ENCODE measurements around the gene MOBP.

Gene MOBP

GRCh38 chr3:39531665-39532064 is 64.2 kb downstream of the MOBP start:
- no peak for FAIRE-seq
- DNase-seq (ENCODE audit: extremely low spot score, insufficient read length, low read depth): no peak

GRCh38 chr3:39532777-39533176 is 65.3 kb downstream of the MOBP start:
- no peak for FAIRE-seq
- no peak for DNase-seq (ENCODE audit: extremely low spot score, insufficient read length, low read depth)

- DNase-seq (ENCODE audit: extremely low spot score, insufficient read length, low read depth) (no peak), FAIRE-seq (no peak)
These were observed 65.7 kb downstream of the MOBP start for GRCh38 chr3:39533226-39533625.

- FAIRE-seq: no peak
- no peak for DNase-seq (ENCODE audit: extremely low spot score, insufficient read length, low read depth)
These were observed 72.9 kb downstream of the MOBP start for GRCh38 chr3:39540162-39540921.

- DNase-seq (ENCODE audit: extremely low spot score, insufficient read length, low read depth): no peak
- FAIRE-seq: no peak
These were observed 74.0 kb downstream of the MOBP start for GRCh38 chr3:39541442-39541841.

GRCh38 chr3:39541917-39542329 is 74.4 kb downstream of the MOBP start:
- no peak for DNase-seq (ENCODE audit: extremely low spot score, insufficient read length, low read depth)
- FAIRE-seq: peak; percentile 61

- no peak for DNase-seq (ENCODE audit: extremely low spot score, insufficient read length, low read depth)
These were observed 75.1 kb downstream of the MOBP start for GRCh38 chr3:39542588-39542988.

GRCh38 chr3:39548282-39548681 is 80.8 kb downstream of the MOBP start:
- no peak for FAIRE-seq
- no peak for DNase-seq (ENCODE audit: extremely low spot score, insufficient read length, low read depth)

More at GRCh38 chr3:39542588-39542988, 75.1 kb downstream of the MOBP start:
- no peak for FAIRE-seq

GRCh38 chr3:39550354-39551051 is 83.0 kb downstream of the MOBP start:
- FAIRE-seq (no peak), DNase-seq (ENCODE audit: extremely low spot score, insufficient read length, low read depth) (no peak)
